Esophagus squamous epithelium (tissue), 4 donors: ENCODE results near the gene TNIK.

ENCODE experiments used
- POLR2A ChIP-seq, 4 donors: fragments of 450-650 bp; IDR thresholded peaks; one replicate each; pipeline ENCODE4 v1.6.1; 2017; ENCODE audit warnings: antibody characterized with exemption in 4 of 4, mild to moderate bottlenecking in 4 of 4, moderate library complexity in 3 of 4
- TF ChIP-seq, protein P1 (sequence below), 6 experiments: fragments of 450-650 bp in 4 of 6; fragments of 200-600 bp in 2 of 6; sonication (generic) in 2 of 6; IDR thresholded peaks; one replicate each; pipeline ENCODE4 v1.5.1; 2016 to 2019; ENCODE audit warnings: antibody characterized with exemption in 6 of 6, mild to moderate bottlenecking in 4 of 6, moderate library complexity in 4 of 6

DNA sequence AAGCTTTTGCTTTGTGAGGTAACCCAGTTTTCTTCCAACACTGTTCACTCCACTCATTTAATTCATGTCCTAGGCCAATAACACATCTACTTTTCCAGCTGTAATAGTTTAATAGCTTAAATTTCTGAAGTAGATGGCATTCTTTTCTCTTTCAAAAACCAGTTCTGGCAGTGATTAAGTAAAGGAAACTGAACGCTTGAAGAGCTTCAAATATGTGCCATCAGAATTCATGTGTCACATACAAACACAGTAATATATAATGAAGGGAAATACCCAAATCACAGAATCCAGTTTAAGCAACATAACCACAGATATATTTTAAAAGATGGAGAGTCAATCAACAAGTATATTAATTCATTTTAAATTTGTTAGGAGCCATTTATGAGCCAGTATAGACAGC lies 91.0 kb downstream of the TNIK start:
- TF ChIP-seq, protein P1, sequence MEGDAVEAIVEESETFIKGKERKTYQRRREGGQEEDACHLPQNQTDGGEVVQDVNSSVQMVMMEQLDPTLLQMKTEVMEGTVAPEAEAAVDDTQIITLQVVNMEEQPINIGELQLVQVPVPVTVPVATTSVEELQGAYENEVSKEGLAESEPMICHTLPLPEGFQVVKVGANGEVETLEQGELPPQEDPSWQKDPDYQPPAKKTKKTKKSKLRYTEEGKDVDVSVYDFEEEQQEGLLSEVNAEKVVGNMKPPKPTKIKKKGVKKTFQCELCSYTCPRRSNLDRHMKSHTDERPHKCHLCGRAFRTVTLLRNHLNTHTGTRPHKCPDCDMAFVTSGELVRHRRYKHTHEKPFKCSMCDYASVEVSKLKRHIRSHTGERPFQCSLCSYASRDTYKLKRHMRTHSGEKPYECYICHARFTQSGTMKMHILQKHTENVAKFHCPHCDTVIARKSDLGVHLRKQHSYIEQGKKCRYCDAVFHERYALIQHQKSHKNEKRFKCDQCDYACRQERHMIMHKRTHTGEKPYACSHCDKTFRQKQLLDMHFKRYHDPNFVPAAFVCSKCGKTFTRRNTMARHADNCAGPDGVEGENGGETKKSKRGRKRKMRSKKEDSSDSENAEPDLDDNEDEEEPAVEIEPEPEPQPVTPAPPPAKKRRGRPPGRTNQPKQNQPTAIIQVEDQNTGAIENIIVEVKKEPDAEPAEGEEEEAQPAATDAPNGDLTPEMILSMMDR (IDR thresholded peaks at IDR 0.05): no peak
- TF ChIP-seq POLR2A (IDR thresholded peaks at IDR 0.05): no peak
